ENCODE data around the gene SLC10A3.

DNA sequence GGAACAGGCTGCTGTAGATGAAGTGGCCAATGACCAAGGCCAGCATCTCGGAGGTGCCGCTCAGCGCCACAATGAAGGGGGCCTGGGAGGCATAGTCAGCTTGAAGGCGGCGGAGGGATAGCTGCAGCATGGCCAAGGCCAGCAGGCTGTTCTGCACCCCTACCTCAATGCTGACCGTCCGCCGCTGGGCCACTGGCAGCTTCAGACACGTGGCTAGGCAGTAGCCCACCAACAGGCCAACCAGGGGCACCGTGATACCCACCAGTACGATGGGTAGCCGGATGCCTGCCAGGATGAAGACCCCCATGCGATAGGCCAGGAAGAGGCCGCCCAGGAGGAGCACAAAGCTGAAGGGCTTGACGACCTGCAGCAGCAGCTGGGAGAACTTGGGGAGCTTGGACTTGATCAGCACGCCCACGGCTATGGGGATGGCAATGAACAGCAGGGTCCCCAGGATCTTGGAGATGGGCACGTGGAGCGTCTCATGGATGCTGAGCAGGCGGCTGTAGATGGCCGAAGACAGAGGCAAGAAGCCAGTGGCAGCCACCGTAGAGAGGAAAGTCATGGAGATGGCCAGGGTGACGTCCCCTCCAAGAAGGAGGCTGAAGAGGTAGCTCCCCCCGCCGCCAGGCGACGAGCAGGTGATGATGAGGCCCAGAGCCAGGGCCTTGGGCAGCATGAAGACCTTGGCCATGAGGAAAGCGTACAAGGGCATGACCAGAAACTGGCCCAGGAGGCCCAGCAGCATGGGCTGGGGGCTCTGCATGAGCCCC, 2.7 kb downstream of the SLC10A3 start:
- TF ChIP-seq POLR2A (IDR thresholded peaks at IDR 0.05; ENCODE audit: low read depth, low read length), result no peak
- TF ChIP-seq POLR2AphosphoS5 (IDR thresholded peaks at IDR 0.05; ENCODE audit: low read depth, low read length), result no peak
- TF ChIP-seq PAX5 (IDR thresholded peaks at IDR 0.05; ENCODE audit: insufficient read depth, low read length, severe bottlenecking), result no peak
- no peak for TF ChIP-seq POU2F2 (IDR thresholded peaks at IDR 0.05; ENCODE audit: low read depth, low read length)

Data from GM12891 (cell line).